Fibroblast of villous mesenchyme (primary cell): ENCODE measurements around the gene MNS1. TPM values are rescaled to one million over a fixed set of nuclear protein-coding genes. Genes with fewer than 3 reads are reported as not detected.
"Not testable (repeated sequence)": the region's sequence is repeated elsewhere in the genome, so short reads cannot be mapped to it uniquely, and the experiment has no call there.

Experiments used
- DNase-seq: peaks from one replicate; pipeline ENCODE4 v3.0.0-alpha.2; 2010; ENCODE audit warnings: low read depth
- H3K4me3 ChIP-seq: 2 replicates; pipeline ENCODE4 v1.5.1; 2011; ENCODE audit warnings: low read depth, mild to moderate bottlenecking, low read length
- total RNA-seq: library from RNA; depleted of rRNA; stranded (reverse); fragments of >200 nt; gene quantifications from 2 replicates; pipeline ENCODE4 v1.2.3, GENCODE V29; 2012
- TF ChIP-seq, protein P1 (sequence below): IDR thresholded peaks from 2 replicates; pipeline ENCODE4 v1.5.1; 2012; ENCODE audit warnings: low read depth, mild to moderate bottlenecking, low read length; ENCODE audit not compliant: insufficient read depth

MNS1 gene
- total RNA-seq, 1 donor, result 0.43 TPM

- no peak overlapping the region for H3K4me3 ChIP-seq
- DNase-seq, result no peak
- TF ChIP-seq, protein P1, sequence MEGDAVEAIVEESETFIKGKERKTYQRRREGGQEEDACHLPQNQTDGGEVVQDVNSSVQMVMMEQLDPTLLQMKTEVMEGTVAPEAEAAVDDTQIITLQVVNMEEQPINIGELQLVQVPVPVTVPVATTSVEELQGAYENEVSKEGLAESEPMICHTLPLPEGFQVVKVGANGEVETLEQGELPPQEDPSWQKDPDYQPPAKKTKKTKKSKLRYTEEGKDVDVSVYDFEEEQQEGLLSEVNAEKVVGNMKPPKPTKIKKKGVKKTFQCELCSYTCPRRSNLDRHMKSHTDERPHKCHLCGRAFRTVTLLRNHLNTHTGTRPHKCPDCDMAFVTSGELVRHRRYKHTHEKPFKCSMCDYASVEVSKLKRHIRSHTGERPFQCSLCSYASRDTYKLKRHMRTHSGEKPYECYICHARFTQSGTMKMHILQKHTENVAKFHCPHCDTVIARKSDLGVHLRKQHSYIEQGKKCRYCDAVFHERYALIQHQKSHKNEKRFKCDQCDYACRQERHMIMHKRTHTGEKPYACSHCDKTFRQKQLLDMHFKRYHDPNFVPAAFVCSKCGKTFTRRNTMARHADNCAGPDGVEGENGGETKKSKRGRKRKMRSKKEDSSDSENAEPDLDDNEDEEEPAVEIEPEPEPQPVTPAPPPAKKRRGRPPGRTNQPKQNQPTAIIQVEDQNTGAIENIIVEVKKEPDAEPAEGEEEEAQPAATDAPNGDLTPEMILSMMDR, result no peak
Measured at GRCh38 chr15:56425976-56426375, 39.0 kb downstream of the MNS1 start.

- TF ChIP-seq, protein P1, result no peak
- H3K4me3 ChIP-seq, result no peak overlapping the region
- DNase-seq, result no peak
Measured at GRCh38 chr15:56425276-56425675, 39.7 kb downstream of the MNS1 start.

GRCh38 chr15:56413114-56413733 is 51.7 kb downstream of the MNS1 start:
- not testable (repeated sequence) for H3K4me3 ChIP-seq, DNase-seq

DNA sequence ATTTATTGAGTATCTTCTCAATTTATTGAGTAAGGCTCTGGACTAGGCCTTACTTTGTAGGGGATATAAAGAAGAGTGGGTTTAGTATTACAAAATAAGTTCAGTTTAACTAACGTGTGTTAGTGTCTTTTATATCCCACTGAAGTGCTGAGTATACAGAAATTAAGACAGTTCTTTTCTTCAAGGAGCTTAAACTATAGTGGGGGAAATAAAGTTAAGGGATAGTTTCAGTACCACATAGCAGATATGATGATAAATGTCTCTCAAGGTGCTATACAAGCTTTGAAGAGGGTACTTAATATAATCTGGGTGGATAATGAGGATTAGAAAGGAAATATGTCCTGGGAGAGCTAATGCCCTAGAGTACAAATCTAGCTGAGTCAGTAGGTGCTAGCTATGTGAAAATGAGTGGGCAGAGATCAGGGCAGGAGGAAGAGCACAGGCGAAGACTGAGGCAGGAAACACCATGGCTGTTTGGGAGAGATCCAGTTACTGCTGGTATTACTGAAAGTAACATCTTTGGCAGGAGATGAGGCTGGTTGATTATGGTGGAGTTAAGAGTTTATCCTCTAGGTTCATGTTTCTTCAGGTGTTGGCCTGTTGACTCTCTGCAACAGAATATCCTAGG is 53.7 kb downstream of the MNS1 start:
- TF ChIP-seq, protein P1, result no peak
- no peak overlapping the region for H3K4me3 ChIP-seq
- DNase-seq, result no peak

GRCh38 chr15:56410721-56411120 is 54.2 kb downstream of the MNS1 start:
- TF ChIP-seq, protein P1, result no peak
- no peak for DNase-seq
- H3K4me3 ChIP-seq, result no peak overlapping the region

- DNase-seq, H3K4me3 ChIP-seq: not testable (repeated sequence)
Measured at GRCh38 chr15:56399209-56399608, 65.7 kb downstream of the MNS1 start.

DNA sequence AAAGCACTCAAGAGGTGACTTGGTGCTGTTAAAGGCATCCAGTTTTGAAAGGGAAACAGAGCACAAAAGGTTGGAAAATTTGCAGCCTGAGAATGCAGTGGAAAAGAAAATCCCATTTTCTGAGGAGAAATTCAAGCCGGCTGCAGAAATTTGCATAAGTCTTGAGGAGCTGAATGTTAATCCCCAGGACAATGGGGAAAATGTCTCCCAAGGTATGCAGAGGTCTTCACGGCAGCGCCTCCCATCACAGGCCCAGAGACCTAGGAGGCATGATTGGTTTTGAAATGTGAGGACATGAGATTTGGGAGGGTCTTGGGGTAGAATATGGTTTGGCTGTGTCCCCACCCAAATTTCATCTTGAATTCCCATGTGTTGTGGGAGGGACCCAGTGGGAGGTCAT is 67.6 kb downstream of the MNS1 start:
- H3K4me3 ChIP-seq, DNase-seq: not testable (repeated sequence)

- no peak for DNase-seq
- TF ChIP-seq, protein P1, result no peak
- H3K4me3 ChIP-seq, result no peak overlapping the region
Measured at GRCh38 chr15:56394909-56395308, 70.0 kb downstream of the MNS1 start.
